ENCODE measurements around the gene USP10. TPM values are rescaled to one million over a fixed set of nuclear protein-coding genes. Genes with fewer than 3 reads are reported as not detected.

USP10 gene
- total RNA-seq, 2 donors from 2014 or later = 148 to 149 TPM

DNA sequence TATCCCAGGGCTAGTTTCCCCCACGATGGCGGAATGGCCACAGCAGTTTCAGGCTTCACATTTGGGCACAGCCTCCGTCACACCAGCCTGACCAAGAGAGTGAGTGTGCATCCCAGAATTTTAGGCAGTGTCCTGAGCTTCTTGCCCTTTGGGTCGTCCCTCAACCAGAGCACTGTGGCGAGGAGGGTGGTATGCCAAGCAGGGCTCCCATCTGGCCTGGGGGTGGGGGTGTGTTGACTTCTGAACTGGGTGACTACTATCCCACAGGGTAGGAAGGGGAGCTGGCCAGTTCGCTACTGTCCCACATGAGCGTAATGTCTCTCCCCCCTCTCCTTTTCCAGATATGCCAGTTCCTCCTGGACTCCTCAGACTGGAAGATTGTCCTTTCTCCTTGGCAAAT is 16.1 kb downstream of the USP10 start:
- Mint-ChIP-seq H3K9me3 (no peaks in the 10 kb centered on the region), H3K27me3 (ENCODE audit: insufficient read depth) (no peaks in the 10 kb centered on the region), H3K4me3 (no peak overlapping the region), H3K27ac (peak overlapping the region; percentile 77), H3K36me3 (ENCODE audit: low read depth) (peaks cover 22% of the 10 kb centered on the region), H3K4me1 (peaks cover 39% of the 10 kb centered on the region)
- TF ChIP-seq, protein P1, sequence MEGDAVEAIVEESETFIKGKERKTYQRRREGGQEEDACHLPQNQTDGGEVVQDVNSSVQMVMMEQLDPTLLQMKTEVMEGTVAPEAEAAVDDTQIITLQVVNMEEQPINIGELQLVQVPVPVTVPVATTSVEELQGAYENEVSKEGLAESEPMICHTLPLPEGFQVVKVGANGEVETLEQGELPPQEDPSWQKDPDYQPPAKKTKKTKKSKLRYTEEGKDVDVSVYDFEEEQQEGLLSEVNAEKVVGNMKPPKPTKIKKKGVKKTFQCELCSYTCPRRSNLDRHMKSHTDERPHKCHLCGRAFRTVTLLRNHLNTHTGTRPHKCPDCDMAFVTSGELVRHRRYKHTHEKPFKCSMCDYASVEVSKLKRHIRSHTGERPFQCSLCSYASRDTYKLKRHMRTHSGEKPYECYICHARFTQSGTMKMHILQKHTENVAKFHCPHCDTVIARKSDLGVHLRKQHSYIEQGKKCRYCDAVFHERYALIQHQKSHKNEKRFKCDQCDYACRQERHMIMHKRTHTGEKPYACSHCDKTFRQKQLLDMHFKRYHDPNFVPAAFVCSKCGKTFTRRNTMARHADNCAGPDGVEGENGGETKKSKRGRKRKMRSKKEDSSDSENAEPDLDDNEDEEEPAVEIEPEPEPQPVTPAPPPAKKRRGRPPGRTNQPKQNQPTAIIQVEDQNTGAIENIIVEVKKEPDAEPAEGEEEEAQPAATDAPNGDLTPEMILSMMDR (conservative IDR thresholded peaks at IDR 0.05) = no peak
- peaks cover 31% of the 10 kb centered on the region for H3K36me3 ChIP-seq (ENCODE audit: control insufficient read depth, insufficient read depth, low read length)
- H3K27me3 ChIP-seq (ENCODE audit: control insufficient read depth, insufficient read depth, low read length, poor library complexity, severe bottlenecking) = no peaks in the 10 kb centered on the region
- H3K9me3 ChIP-seq (ENCODE audit: control insufficient read depth, low read length) = no peaks in the 10 kb centered on the region
- DNase-seq = no peak
- H3K4me3 ChIP-seq (ENCODE audit: low read length) = no peak overlapping the region
- H3K9ac ChIP-seq (ENCODE audit: extremely low read depth, low read length, poor library complexity, severe bottlenecking) = no peak overlapping the region
- no peak overlapping the region for H3K27ac ChIP-seq (ENCODE audit: low read depth, low read length)
- H3K4me1 ChIP-seq (ENCODE audit: control insufficient read depth, insufficient read depth, low read length) = no peaks in the 10 kb centered on the region
- WGBS, 2 experiments (ENCODE audit: insufficient coverage in 1 of 2, insufficient read length in 1 of 2) = 94 to 95% methylated on average over 3 to 7 of the region's 7 CpGs

DNA sequence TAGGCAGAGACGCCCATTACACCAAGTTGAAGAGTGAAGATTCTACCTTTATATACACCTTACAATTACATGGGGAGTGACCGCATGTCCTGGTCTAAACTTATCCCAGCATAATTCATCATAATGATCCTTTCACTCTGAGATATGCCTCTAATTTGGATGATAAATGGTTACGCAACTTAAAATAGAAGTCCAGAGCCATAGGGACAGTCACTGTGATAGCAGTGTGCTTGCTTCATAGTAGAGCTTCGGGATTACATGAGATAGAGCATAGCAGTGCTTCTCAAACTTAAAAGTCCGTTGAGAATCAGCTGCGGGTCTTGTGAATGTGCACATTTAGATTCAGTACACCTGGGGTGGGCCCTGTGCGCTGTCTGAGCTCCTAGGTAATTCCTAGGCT is 16.9 kb downstream of the USP10 start:
- H3K9ac ChIP-seq (ENCODE audit: extremely low read depth, low read length, poor library complexity, severe bottlenecking) = no peak overlapping the region
- Mint-ChIP-seq H3K36me3 (ENCODE audit: low read depth) (peaks cover 27% of the 10 kb centered on the region), H3K9me3 (no peaks in the 10 kb centered on the region), H3K4me3 (no peak overlapping the region), H3K27ac (peak overlapping the region; percentile 59), H3K4me1 (peaks cover 32% of the 10 kb centered on the region), H3K27me3 (ENCODE audit: insufficient read depth) (no peaks in the 10 kb centered on the region)
- no peaks in the 10 kb centered on the region for H3K4me1 ChIP-seq (ENCODE audit: control insufficient read depth, insufficient read depth, low read length)
- H3K4me3 ChIP-seq (ENCODE audit: low read length) = no peak overlapping the region
- peaks cover 33% of the 10 kb centered on the region for H3K36me3 ChIP-seq (ENCODE audit: control insufficient read depth, insufficient read depth, low read length)
- H3K27me3 ChIP-seq (ENCODE audit: control insufficient read depth, insufficient read depth, low read length, poor library complexity, severe bottlenecking) = no peaks in the 10 kb centered on the region
- no peak for DNase-seq
- TF ChIP-seq, protein P1 (conservative IDR thresholded peaks at IDR 0.05) = no peak
- no peaks in the 10 kb centered on the region for H3K9me3 ChIP-seq (ENCODE audit: control insufficient read depth, low read length)
- 82 to 84% methylated on average over 6 to 7 of the region's 7 CpGs for WGBS, 2 experiments (ENCODE audit: insufficient coverage in 1 of 2, insufficient read length in 1 of 2)
- no peak overlapping the region for H3K27ac ChIP-seq (ENCODE audit: low read depth, low read length)

DNA sequence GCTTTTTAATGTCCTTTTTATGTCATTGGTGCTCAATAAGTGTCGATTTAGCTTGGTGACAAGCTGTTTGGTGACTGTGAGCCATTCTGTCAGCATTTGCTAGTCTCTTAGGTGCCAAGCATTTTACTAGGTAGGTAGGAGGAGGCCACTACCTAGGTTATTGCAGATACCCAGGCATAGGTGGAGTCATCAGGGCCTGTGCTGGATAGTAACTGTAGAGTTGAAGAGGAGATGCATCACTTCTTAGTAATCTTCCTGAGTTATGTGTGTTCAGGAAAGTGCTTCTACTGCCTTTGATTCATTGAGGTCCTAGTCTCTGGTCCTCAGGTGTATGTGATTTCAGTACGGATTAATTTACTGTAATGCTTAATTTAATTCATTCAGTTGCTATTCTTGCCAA is 17.7 kb downstream of the USP10 start:
- Histone ChIP-seq H3K27ac (ENCODE audit: low read depth, low read length) (no peak overlapping the region), H3K27me3 (ENCODE audit: control insufficient read depth, insufficient read depth, low read length, poor library complexity, severe bottlenecking) (no peaks in the 10 kb centered on the region), H3K9me3 (ENCODE audit: control insufficient read depth, low read length) (no peaks in the 10 kb centered on the region), H3K9ac (ENCODE audit: extremely low read depth, low read length, poor library complexity, severe bottlenecking) (no peak overlapping the region), H3K4me1 (ENCODE audit: control insufficient read depth, insufficient read depth, low read length) (no peaks in the 10 kb centered on the region), H3K4me3 (ENCODE audit: low read length) (no peak overlapping the region), H3K36me3 (ENCODE audit: control insufficient read depth, insufficient read depth, low read length) (peaks cover 40% of the 10 kb centered on the region)
- no peak for DNase-seq
- Mint-ChIP-seq H3K4me3 (no peak overlapping the region), H3K9me3 (no peaks in the 10 kb centered on the region), H3K27me3 (ENCODE audit: insufficient read depth) (no peaks in the 10 kb centered on the region), H3K27ac (no peak overlapping the region), H3K36me3 (ENCODE audit: low read depth) (peaks cover 32% of the 10 kb centered on the region), H3K4me1 (peaks cover 25% of the 10 kb centered on the region)
- TF ChIP-seq, protein P1 (conservative IDR thresholded peaks at IDR 0.05) = no peak
- WGBS, 2 experiments (ENCODE audit: insufficient coverage in 1 of 2, insufficient read length in 1 of 2) = 97 to 100% methylated on average over 2 of the region's 2 CpGs
